Left colon (tissue), 2 donors: Measurements from ENCODE around the gene RXFP4. TPM values are rescaled to one million over a fixed set of nuclear protein-coding genes. Genes with fewer than 3 reads are reported as not detected.
A peak's percentile ranks its signal among the peaks of the same experiment; 100 is the strongest.
"Not testable (repeated sequence)": the region's sequence is repeated elsewhere in the genome, so short reads cannot be mapped to it uniquely, and the experiment has no call there.

Source experiments
- ATAC-seq: fragments of 200-7000 bp; cut with Tn5 transposase; one replicate; pipeline ENCODE4 v1.9.1; 2020; ENCODE audit warnings: mild to moderate bottlenecking, moderate library complexity
- DNase-seq, 2 donors: peaks; one replicate each; pipeline ENCODE4 v3.0.0-alpha.2; 2020
- intact Hi-C, 2 donors: fragments of 100-400 bp; cut with DNase I in 1 of 2; cut with micrococcal nuclease in 1 of 2; formaldehyde crosslinking; loops; one replicate each; pipeline versions ENCODE4 v1.11.2 to v1.14.0; 2022; cut with DNase I, micrococcal nuclease
- total RNA-seq, 2 donors: library from RNA; stranded (reverse); fragmentation: NEBNext Ultra II Directional; extraction: Animal tissue kit (Norgen Biotek cat#: 25700); gene quantifications; one replicate each; pipeline ENCODE4 v1.2.1, GENCODE V29; 2021
- donor health status: DM: no; HTN: no; CAD: no.
- donor health status: DM: yes; HTN: yes; CAD: no.

The RXFP4 gene
- total RNA-seq, 2 donors from 2014 or later = 5.2 to 5.6 TPM

DNA sequence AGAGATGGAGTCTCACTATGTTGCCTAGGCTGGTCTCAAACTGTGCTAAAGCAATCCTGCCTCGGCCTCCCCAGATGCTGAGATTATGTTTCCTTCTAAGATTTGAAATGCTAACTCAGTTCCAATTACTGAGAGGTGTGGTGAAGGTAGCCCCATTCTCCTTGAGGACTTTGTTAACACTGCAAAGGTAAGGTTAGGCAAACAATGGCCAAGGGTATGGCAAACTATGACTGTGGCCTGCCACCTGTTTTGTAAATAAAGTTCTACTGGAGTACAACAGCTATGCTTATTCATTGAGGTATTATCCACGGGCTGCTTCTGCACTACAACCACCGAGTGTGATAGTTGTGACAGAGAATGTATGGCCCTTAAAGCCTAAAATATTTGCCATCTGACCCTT, 20.7 kb upstream of the RXFP4 start:
- ATAC-seq (peak; percentile 63), DNase-seq (no peak)
- intact Hi-C loops = no loop called here

GRCh38 chr1:155925506-155925905, 15.9 kb upstream of the RXFP4 start:
- DNase-seq = no peak
- no peak for ATAC-seq
- intact Hi-C loops = no loop called here

DNA sequence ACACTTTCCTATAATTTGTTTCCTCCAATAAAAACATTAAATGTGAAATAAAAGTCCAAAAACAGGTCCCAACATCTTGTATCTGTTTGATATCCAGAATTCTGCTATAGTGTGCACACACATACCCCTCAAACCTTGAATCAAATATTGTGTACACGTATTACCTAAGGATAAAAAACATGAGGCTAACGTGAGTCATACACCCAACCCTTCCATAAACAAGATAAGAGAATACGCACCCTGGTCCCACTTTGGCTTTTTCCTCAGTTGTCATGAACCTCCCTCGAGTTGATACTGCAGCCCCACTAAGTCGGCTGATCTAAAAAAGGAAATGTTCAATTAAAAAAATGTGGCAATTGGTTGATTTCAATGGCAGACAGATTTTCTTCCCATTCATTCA, 12.4 kb upstream of the RXFP4 start:
- ATAC-seq = peak; percentile 22
- DNase-seq = no peak
- intact Hi-C loops = no loop called here

GRCh38 chr1:155930725-155931124, 10.7 kb upstream of the RXFP4 start:
- intact Hi-C loops = loop anchor here in 1 of 2 donors (10.0 kb wide), 1 partner anchor 54 kb away; no protein-coding TSS in a partner anchor
- DNase-seq, ATAC-seq: not testable (repeated sequence)

GRCh38 chr1:155931332-155932038, 10.0 kb upstream of the RXFP4 start:
- intact Hi-C loops = loop anchor here in 1 of 2 donors (10.0 kb wide), 1 partner anchor 53 kb away; no protein-coding TSS in a partner anchor
- ATAC-seq (peak; percentile 54), DNase-seq (peak; percentile 49 to 60)

DNA sequence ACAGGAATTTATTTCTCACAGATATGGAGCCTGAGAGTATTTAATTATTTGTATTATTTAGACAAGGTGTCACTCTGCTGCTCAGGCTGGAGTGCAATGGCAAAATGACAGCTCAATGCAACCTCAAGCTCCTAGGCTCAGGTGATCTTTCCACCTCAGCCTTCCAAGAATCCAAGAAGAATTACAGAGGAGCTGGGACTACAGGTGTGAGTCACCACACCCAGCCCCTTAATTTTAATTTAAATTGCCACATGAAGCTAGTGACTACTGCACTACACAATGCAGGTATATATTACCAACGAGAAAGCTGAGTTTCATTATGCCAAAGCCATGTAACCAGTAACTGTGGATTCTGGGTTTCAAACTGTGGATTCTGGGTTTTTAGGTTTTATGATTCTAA, 9.4 kb upstream of the RXFP4 start:
- DNase-seq (no peak), ATAC-seq (no peak)
- intact Hi-C loops = loop anchor here in 1 of 2 donors (10.0 kb wide), 1 partner anchor 53 kb away; no protein-coding TSS in a partner anchor

DNA sequence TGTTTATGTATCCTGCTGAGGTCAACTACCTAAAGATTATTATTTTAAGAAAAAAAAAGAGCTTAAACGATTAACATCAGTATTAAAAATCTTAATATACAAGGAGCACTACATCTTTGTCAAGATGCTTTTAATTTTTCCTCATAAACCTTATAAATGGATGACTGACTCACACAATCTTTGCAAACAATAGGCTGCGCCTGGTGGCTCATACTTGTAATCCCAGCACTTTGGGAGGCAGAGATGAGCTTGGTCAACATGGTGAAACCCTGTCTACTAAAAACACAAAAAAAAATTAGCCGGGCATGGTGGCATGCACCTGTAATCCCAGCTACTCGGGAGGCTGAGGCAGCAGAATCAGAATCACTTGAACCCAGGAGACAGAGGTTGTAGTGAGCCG, 9.0 kb upstream of the RXFP4 start:
- DNase-seq (no peak), ATAC-seq (no peak)
- intact Hi-C loops = loop anchor here in 1 of 2 donors (10.0 kb wide), 1 partner anchor 52 kb away; no protein-coding TSS in a partner anchor

DNA sequence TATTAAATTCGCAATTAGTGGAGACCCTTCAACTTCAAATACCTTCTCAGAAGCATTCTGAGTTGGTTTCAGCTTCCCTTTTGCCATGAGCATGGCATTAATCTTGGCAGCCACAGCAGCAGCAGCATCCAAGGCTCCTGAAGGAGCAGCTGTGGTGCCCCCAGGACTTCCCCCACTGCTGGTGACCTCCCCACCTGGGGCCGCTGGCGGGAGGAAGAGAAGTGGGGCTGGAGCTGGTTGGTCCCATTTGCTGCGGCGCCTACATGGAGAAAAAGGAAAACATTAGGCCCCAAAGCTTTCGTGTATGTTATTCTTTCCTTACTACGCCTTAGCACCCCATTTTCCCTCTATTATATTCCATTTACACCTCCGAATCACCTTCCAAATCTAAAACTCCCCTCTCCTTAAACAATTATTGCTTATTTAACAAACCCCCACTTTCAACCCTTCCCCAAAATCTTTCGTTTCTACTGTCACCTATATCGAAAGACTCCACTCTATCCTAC, 7.8 kb upstream of the RXFP4 start:
- intact Hi-C loops = loop anchor here in 1 of 2 donors (10.0 kb wide), 1 partner anchor 51 kb away; no protein-coding TSS in a partner anchor
- ATAC-seq = peak; percentile 11
- DNase-seq = peak in 1 of 2 donors; percentile 34

- intact Hi-C loops = loop anchor here in 1 of 2 donors (10.0 kb wide), 1 partner anchor 50 kb away; no protein-coding TSS in a partner anchor
- ATAC-seq (peak; percentile 82), DNase-seq (peak; percentile 96 to 97)
Measured at GRCh38 chr1:155934097-155934935, 7.1 kb upstream of the RXFP4 start, which contains the start of gene KHDC4. Gene KHDC4 (minus strand): TSS chr1:155934413. CDS start chr1:155934373, 40 bp downstream.

DNA sequence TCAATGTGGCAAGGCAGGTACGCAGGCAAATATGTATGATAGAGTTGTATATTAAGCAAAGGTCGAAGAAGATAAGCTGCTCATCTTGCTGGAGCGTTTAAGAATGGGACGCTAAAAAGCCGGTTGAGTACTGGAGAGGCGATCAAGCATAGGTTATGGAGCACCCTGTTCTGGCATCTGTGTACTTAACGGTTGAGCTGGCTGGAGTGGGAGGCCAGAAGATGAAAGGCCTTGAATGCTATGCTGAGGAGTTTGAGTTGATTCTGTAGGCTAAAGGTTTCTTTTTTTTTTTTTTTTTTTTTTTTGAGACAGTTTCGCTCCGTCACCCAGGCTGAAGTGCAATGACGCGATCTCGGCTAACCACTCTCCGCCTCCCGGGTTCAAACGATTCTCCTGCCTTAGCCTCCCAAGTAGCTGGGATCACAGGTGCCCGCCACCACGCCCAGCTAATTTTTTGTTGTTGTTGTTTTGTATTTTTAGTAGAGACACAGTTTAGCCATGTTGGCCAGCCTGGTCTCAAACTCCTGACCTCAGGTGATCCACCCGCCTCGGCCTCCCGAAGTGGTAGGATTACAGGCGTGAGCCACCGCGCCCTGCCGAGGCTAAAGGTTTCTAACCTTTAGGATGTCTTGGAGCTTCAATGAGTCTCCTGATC, 6.4 kb upstream of the RXFP4 start:
- ATAC-seq (no peak), DNase-seq (no peak)
- intact Hi-C loops = loop anchor here (5.0 to 10.0 kb wide), 2 partner anchors 50 to 52 kb away; no protein-coding TSS in a partner anchor

DNA sequence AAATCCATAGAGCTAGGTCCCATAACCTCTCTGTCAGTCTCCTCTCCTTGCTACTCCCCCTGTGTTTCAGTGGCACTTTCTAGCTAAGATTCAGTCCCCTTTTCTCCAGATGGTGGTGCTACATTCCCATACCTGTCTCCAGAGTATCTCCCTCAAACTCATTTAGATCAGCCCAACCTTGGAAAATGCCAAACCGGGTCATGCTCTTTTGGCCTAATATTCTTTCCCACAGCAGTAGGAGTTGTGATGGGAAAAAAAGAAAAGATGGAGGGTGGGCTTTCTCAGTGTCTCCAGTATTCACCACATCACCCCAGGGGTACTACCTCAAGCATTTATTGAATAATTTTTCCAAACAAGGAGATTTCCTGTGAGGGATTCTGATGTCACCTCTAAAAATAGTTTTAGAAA, 3.2 kb upstream of the RXFP4 start:
- intact Hi-C loops = loop anchor here (5.0 to 10.0 kb wide), 2 partner anchors 47 to 49 kb away; no protein-coding TSS in a partner anchor
- DNase-seq (no peak), ATAC-seq (no peak)

DNA sequence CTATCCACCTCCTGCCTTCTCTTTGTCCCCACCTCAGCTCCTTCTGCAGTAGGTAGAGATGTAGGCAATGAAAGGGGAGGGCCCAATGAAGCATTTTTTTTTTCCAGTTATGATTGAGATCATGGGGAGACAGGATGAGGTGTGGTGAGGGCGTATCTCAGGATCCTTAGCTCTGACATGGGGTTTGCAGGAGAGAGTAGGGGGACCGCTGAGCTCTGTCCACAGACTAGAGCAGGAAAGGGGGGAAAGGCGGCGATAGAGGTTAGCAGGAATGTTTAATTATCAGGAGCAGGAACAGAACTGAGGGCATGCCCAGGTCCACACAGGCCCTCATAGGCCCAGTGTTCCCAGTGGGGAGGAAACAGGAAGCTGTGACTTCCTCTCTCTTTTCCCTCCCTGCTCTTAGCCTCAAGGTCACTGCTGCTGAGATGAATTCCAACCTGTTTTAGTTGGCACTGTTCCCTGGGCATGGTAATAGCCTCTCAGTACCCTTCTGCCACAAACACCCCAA, 901 bp upstream of the RXFP4 start:
- intact Hi-C loops = no loop called here
- ATAC-seq (peak; percentile 65), DNase-seq (peak; percentile 46 to 68)

GRCh38 chr1:155941845-155942531, 550 bp downstream of the RXFP4 start:
- intact Hi-C loops = no loop called here
- ATAC-seq (peak; percentile 38), DNase-seq (peak; percentile 47 to 55)

- intact Hi-C loops = no loop called here
- ATAC-seq (peak; percentile 48), DNase-seq (peak; percentile 75 to 78)
Measured at GRCh38 chr1:155942578-155943141, 1.2 kb downstream of the RXFP4 start.

DNA sequence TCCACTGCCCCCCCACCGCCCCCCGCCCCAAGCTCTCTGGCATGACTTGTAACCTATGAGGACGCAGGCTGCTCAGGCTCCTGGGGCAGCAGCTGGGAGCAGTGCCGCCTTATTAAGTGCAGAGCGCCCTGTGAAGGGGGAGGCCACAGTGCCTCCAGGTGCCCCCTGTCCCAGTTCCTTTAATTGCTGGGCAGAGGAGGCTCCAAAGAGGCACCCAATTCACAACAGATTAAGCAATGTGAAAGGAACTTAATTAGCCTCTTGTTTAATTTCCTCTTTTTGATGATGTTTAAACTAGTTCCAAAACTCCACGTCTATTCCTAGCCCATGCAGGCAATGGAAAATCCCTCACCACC, 3.0 kb downstream of the RXFP4 start:
- no peak for ATAC-seq
- no peak for DNase-seq
- intact Hi-C loops = no loop called here

DNA sequence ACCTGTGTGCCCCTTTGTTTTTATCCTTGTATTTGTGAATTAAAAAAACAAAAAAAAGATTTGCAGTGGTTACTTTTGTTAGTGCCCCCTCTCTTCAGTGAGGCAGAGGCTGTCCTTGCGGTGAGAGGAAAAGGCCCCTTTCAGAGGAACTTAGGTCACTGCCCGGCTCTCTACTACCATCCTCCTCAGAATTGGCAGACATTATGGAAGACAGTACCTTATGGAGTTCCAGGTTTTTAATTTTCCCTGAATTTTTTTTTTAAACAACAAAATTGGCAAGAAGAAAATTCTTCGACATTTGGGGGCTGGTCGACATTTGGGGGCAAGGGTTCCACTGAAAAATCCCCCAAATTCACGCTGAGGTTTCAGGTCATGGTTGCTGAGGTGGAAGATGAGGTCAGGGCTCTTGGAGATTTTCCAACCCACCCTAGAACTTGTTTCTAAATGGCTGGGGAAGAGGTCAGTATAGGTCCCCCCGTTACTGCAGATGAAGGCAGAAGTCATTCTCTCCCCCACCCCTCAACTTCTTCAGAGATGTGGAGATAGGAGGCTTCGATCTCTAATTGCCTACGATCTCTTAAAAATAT, 5.3 kb downstream of the RXFP4 start:
- intact Hi-C loops = no loop called here
- DNase-seq (no peak), ATAC-seq (no peak)

DNA sequence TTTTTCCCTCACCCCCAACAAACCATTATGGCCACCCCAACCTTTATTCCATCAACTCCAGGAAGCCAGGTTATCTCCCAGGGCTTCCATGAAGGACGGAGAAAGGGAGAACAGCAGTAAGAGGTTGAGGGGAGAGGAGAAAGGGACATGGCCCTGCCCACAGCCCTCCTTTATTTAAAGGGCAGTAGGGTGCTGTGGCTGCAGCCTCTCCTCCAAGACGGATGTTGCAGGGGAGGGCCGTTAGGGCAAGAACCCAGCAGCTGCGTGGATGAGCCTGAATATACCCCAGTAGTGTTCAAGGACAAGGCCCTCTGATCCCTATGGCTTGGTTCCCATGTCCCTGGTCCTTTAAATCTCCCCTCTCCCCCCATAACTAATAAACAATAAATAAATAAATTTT, 5.9 kb downstream of the RXFP4 start:
- ATAC-seq = no peak
- intact Hi-C loops = no loop called here
- no peak for DNase-seq
